Upper lobe of left lung (tissue), 4 donors: Measurements from ENCODE around the gene NUDT4B.
"Not testable (repeated sequence)": the region's sequence is repeated elsewhere in the genome, so short reads cannot be mapped to it uniquely, and the experiment has no call there.

Experiments
- EP300 ChIP-seq, 4 donors: sonication (generic); formaldehyde crosslinking; IDR thresholded peaks; one replicate each; pipeline ENCODE4 v1.5.1; 2017; ENCODE audit warnings: antibody characterized with exemption in 4 of 4, control low read depth in 2 of 4
- TF ChIP-seq, protein P1 (sequence below), 6 experiments: fragments of 450-650 bp in 4 of 6; fragments of 200-600 bp in 2 of 6; sonication (generic) in 2 of 6; IDR thresholded peaks; one replicate each; pipeline ENCODE4 v1.5.1; 2016 to 2019; ENCODE audit warnings: antibody characterized with exemption in 6 of 6

DNA sequence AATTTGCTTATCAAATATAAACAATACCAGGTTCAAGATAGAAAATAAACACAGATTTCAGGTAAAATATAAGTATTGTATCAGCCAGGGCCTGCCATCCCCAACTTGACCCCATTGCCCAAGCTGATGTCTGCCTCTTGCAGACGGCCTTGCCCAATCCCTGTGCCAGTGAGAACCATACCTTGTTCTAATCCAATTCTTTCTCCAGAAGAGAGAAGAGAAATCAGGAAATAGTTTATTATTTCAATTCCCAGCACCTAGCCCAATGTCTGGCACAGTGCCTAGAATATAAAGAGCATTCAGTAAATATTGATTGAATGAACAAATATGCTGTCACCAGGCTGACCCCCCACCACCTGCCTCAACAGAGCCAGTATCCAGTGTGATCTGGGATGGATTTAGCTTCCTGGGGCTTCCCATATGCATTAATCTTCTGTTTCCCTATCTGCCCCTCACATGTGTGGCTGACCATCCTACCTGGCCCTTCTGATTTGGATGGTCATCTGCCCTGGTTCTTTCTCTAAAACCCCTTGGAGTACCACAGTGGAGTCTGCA lies 39.7 kb upstream of the NUDT4B start:
- TF ChIP-seq EP300 (IDR thresholded peaks at IDR 0.05): not testable (repeated sequence)
- TF ChIP-seq, protein P1, sequence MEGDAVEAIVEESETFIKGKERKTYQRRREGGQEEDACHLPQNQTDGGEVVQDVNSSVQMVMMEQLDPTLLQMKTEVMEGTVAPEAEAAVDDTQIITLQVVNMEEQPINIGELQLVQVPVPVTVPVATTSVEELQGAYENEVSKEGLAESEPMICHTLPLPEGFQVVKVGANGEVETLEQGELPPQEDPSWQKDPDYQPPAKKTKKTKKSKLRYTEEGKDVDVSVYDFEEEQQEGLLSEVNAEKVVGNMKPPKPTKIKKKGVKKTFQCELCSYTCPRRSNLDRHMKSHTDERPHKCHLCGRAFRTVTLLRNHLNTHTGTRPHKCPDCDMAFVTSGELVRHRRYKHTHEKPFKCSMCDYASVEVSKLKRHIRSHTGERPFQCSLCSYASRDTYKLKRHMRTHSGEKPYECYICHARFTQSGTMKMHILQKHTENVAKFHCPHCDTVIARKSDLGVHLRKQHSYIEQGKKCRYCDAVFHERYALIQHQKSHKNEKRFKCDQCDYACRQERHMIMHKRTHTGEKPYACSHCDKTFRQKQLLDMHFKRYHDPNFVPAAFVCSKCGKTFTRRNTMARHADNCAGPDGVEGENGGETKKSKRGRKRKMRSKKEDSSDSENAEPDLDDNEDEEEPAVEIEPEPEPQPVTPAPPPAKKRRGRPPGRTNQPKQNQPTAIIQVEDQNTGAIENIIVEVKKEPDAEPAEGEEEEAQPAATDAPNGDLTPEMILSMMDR (IDR thresholded peaks at IDR 0.05): not testable (repeated sequence)
